ENCODE measurements around the gene SKI. TPM values are rescaled to one million over a fixed set of nuclear protein-coding genes. Genes with fewer than 3 reads are reported as not detected.
A peak's percentile ranks its signal among the peaks of the same experiment; 100 is the strongest.
"Not testable (repeated sequence)": the region's sequence is repeated elsewhere in the genome, so short reads cannot be mapped to it uniquely, and the experiment has no call there.

The SKI gene
- total RNA-seq, 2 donors from 2014 or later, result 26.6 to 43.8 TPM

- ATAC-seq, result no peak
- no peaks in the 10 kb centered on the region for H3K9me3 Mint-ChIP-seq
These were observed 102.5 kb downstream of the SKI start for GRCh38 chr1:2330519-2331199.

GRCh38 chr1:2331200-2331544 is 103.1 kb downstream of the SKI start:
- no peaks in the 10 kb centered on the region for H3K36me3 Mint-ChIP-seq
- no peaks in the 10 kb centered on the region for H3K9me3 Mint-ChIP-seq
- no peak for DNase-seq (ENCODE audit: low spot score in 2 of 2)
- H3K27ac Mint-ChIP-seq, result no peak overlapping the region
- no peak for ATAC-seq

More at GRCh38 chr1:2330519-2331199, 102.5 kb downstream of the SKI start:
- DNase-seq (ENCODE audit: low spot score in 2 of 2), result no peak
- H3K36me3 Mint-ChIP-seq, result no peaks in the 10 kb centered on the region
- H3K27ac Mint-ChIP-seq, result no peak overlapping the region

GRCh38 chr1:2331580-2331979 is 103.5 kb downstream of the SKI start:
- not testable (repeated sequence) for H3K27ac Mint-ChIP-seq; DNase-seq (ENCODE audit: low spot score in 2 of 2); H3K36me3 Mint-ChIP-seq; ATAC-seq; H3K9me3 Mint-ChIP-seq

GRCh38 chr1:2334366-2334765 is 106.2 kb downstream of the SKI start:
- ATAC-seq, result no peak
- H3K36me3 Mint-ChIP-seq, result no peaks in the 10 kb centered on the region
- no peak for DNase-seq (ENCODE audit: low spot score in 2 of 2)
- no peaks in the 10 kb centered on the region for H3K9me3 Mint-ChIP-seq
- H3K27ac Mint-ChIP-seq, result no peak overlapping the region

- ATAC-seq (no peak), DNase-seq (ENCODE audit: low spot score in 2 of 2) (no peak)
- no peaks in the 10 kb centered on the region for H3K36me3 Mint-ChIP-seq
- no peaks in the 10 kb centered on the region for H3K9me3 Mint-ChIP-seq
- no peak overlapping the region for H3K27ac Mint-ChIP-seq
These were observed 106.9 kb downstream of the SKI start for GRCh38 chr1:2334883-2335534.

GRCh38 chr1:2335721-2336455 is 107.8 kb downstream of the SKI start:
- no peak for ATAC-seq
- no peak overlapping the region for H3K27ac Mint-ChIP-seq
- no peaks in the 10 kb centered on the region for H3K9me3 Mint-ChIP-seq
- H3K36me3 Mint-ChIP-seq, result no peaks in the 10 kb centered on the region
- no peak for DNase-seq (ENCODE audit: low spot score in 2 of 2)

- no peak for ATAC-seq
- no peaks in the 10 kb centered on the region for H3K36me3 Mint-ChIP-seq
These were observed 108.4 kb downstream of the SKI start for GRCh38 chr1:2336499-2336898.

GRCh38 chr1:2337081-2337480 is 109.0 kb downstream of the SKI start:
- ATAC-seq (no peak), DNase-seq (ENCODE audit: low spot score in 2 of 2) (no peak)
- Mint-ChIP-seq H3K9me3 (no peaks in the 10 kb centered on the region), H3K27ac (no peak overlapping the region), H3K36me3 (no peaks in the 10 kb centered on the region)

More at GRCh38 chr1:2336499-2336898, 108.4 kb downstream of the SKI start:
- H3K27ac Mint-ChIP-seq, result no peak overlapping the region
- DNase-seq (ENCODE audit: low spot score in 2 of 2), result no peak
- no peaks in the 10 kb centered on the region for H3K9me3 Mint-ChIP-seq

- no peaks in the 10 kb centered on the region for H3K36me3 Mint-ChIP-seq
- H3K9me3 Mint-ChIP-seq, result no peaks in the 10 kb centered on the region
- ATAC-seq, result no peak
- no peak overlapping the region for H3K27ac Mint-ChIP-seq
- DNase-seq (ENCODE audit: low spot score in 2 of 2), result no peak
These were observed 109.4 kb downstream of the SKI start for GRCh38 chr1:2337501-2337900.

GRCh38 chr1:2339206-2340085 is 111.3 kb downstream of the SKI start:
- DNase-seq (ENCODE audit: low spot score in 2 of 2) (no peak), ATAC-seq (no peak)
- Mint-ChIP-seq H3K27ac (peak overlapping the region in 1 of 2 donors; percentile 39), H3K36me3 (no peaks in the 10 kb centered on the region), H3K9me3 (no peaks in the 10 kb centered on the region)

- Mint-ChIP-seq H3K36me3 (no peaks in the 10 kb centered on the region), H3K27ac (peak overlapping the region in 1 of 2 donors; percentile 48), H3K9me3 (no peaks in the 10 kb centered on the region)
- no peak for DNase-seq (ENCODE audit: low spot score in 2 of 2)
- ATAC-seq, result no peak
These were observed 112.2 kb downstream of the SKI start for GRCh38 chr1:2340086-2340917.

- H3K36me3 Mint-ChIP-seq, result no peaks in the 10 kb centered on the region
- H3K9me3 Mint-ChIP-seq, result no peaks in the 10 kb centered on the region
- no peak for ATAC-seq
These were observed 112.8 kb downstream of the SKI start for GRCh38 chr1:2340918-2341254.

GRCh38 chr1:2341706-2342383 is 113.7 kb downstream of the SKI start:
- H3K36me3 Mint-ChIP-seq, result no peaks in the 10 kb centered on the region
- ATAC-seq, result no peak
- no peak overlapping the region for H3K27ac Mint-ChIP-seq
- H3K9me3 Mint-ChIP-seq, result no peaks in the 10 kb centered on the region
- no peak for DNase-seq (ENCODE audit: low spot score in 2 of 2)

More at GRCh38 chr1:2340918-2341254, 112.8 kb downstream of the SKI start:
- DNase-seq (ENCODE audit: low spot score in 2 of 2), result no peak
- H3K27ac Mint-ChIP-seq, result peak overlapping the region in 1 of 2 donors; percentile 48

GRCh38 chr1:2342384-2343022 is 114.4 kb downstream of the SKI start:
- H3K27ac Mint-ChIP-seq, result no peak overlapping the region
- no peak for ATAC-seq
- no peak for DNase-seq (ENCODE audit: low spot score in 2 of 2)
- H3K9me3 Mint-ChIP-seq, result no peaks in the 10 kb centered on the region
- no peaks in the 10 kb centered on the region for H3K36me3 Mint-ChIP-seq
